ENCODE measurements around the gene GPATCH4.

GPATCH4 gene

GRCh38 chr1:156571919-156572662 lies 29.2 kb downstream of the GPATCH4 start, which contains the start of gene IQGAP3:
Gene IQGAP3, minus strand, starts transcription at chr1:156572565. Its CDS starts 36 bp downstream, at chr1:156572529.
- peak; percentile 90 to 93 (median 91) for DNase-seq

- peak; percentile 74 to 86 (median 80) for DNase-seq
Observed at GRCh38 chr1:156571261-156571852, 29.9 kb downstream of the GPATCH4 start.

- DNase-seq, result peak in 1 of 3 donors; percentile 20
Observed at GRCh38 chr1:156566436-156566835, 34.8 kb downstream of the GPATCH4 start.

GRCh38 chr1:156565519-156565918 lies 35.8 kb downstream of the GPATCH4 start:
- DNase-seq, result no peak

- DNase-seq, result peak in 2 of 3 donors; percentile 36 to 37
Observed at GRCh38 chr1:156560585-156561163, 40.6 kb downstream of the GPATCH4 start.

GRCh38 chr1:156559797-156560385 lies 41.4 kb downstream of the GPATCH4 start:
- no peak for DNase-seq

GRCh38 chr1:156559086-156559796 lies 42.0 kb downstream of the GPATCH4 start:
- DNase-seq, result no peak

- no peak for DNase-seq
Observed at GRCh38 chr1:156556354-156556753, 44.9 kb downstream of the GPATCH4 start.

GRCh38 chr1:156555715-156556114 lies 45.6 kb downstream of the GPATCH4 start:
- no peak for DNase-seq

GRCh38 chr1:156554971-156555370 lies 46.3 kb downstream of the GPATCH4 start:
- peak in 2 of 3 donors; percentile 30 to 44 for DNase-seq

- DNase-seq, result no peak
Observed at GRCh38 chr1:156553860-156554485, 47.3 kb downstream of the GPATCH4 start.

- peak; percentile 80 to 84 (median 82) for DNase-seq
Observed at GRCh38 chr1:156552937-156553336, 48.3 kb downstream of the GPATCH4 start.

- DNase-seq, result no peak
Observed at GRCh38 chr1:156552518-156552917, 48.8 kb downstream of the GPATCH4 start.

- DNase-seq, result peak; percentile 64 to 69 (median 65)
Observed at GRCh38 chr1:156551869-156552268, 49.4 kb downstream of the GPATCH4 start.

- DNase-seq, result peak in 1 of 3 donors; percentile 33
Observed at GRCh38 chr1:156551066-156551643, 50.1 kb downstream of the GPATCH4 start.

- DNase-seq, result no peak
Observed at GRCh38 chr1:156550346-156550745, 50.9 kb downstream of the GPATCH4 start.

- no peak for DNase-seq
Observed at GRCh38 chr1:156549831-156550230, 51.4 kb downstream of the GPATCH4 start.

- no peak for DNase-seq
Observed at GRCh38 chr1:156549390-156549789, 51.9 kb downstream of the GPATCH4 start.

- DNase-seq, result no peak
Observed at GRCh38 chr1:156547982-156548381, 53.3 kb downstream of the GPATCH4 start.

GRCh38 chr1:156547434-156547833 lies 53.8 kb downstream of the GPATCH4 start:
- no peak for DNase-seq

GRCh38 chr1:156546267-156546666 lies 55.0 kb downstream of the GPATCH4 start:
- DNase-seq, result no peak

GRCh38 chr1:156544592-156545102 lies 56.6 kb downstream of the GPATCH4 start:
- DNase-seq, result no peak
